Endodermal cell (in vitro differentiated cells): ENCODE data around the gene GNPDA2. TPM values are rescaled to one million over a fixed set of nuclear protein-coding genes. Genes with fewer than 3 reads are reported as not detected.

Experiments used
- DNase-seq: peaks from one replicate; pipeline ENCODE4 v3.0.0-alpha.2; 2017
- H3K27ac ChIP-seq: 2 replicates; pipeline ENCODE4 v1.5.1; 2013; ENCODE audit warnings: mild to moderate bottlenecking, low read depth, low read length, moderate library complexity
- H3K27me3 ChIP-seq: 2 replicates; pipeline ENCODE4 v1.6.1; 2013; ENCODE audit warnings: mild to moderate bottlenecking, low read length, moderate library complexity; ENCODE audit not compliant: insufficient read depth, control insufficient read depth, poor library complexity, severe bottlenecking
- H3K36me3 ChIP-seq: 2 replicates; pipeline ENCODE4 v1.7.0; 2013; ENCODE audit warnings: mild to moderate bottlenecking, low read length, moderate library complexity; ENCODE audit not compliant: control insufficient read depth, insufficient read depth
- H3K4me1 ChIP-seq: one replicate; pipeline ENCODE4 v1.7.0; 2013; ENCODE audit warnings: low read length; ENCODE audit not compliant: control insufficient read depth, insufficient read depth
- H3K4me3 ChIP-seq: 2 replicates; pipeline ENCODE4 v1.5.1; 2013; ENCODE audit warnings: mild to moderate bottlenecking, low read length, moderate library complexity
- H3K9ac ChIP-seq: 2 replicates; pipeline ENCODE4 v1.6.1; 2013; ENCODE audit warnings: mild to moderate bottlenecking, low read length, moderate library complexity; ENCODE audit not compliant: poor library complexity, severe bottlenecking; ENCODE audit errors: extremely low read depth
- H3K9me3 ChIP-seq: 2 replicates; pipeline ENCODE4 v1.6.1; 2013; ENCODE audit warnings: mild to moderate bottlenecking, low read length, moderate library complexity; ENCODE audit not compliant: control insufficient read depth
- H3K27ac Mint-ChIP-seq: 2 replicates; pipeline ENCODE4 v1.8.0; 2020; ENCODE audit warnings: mixed read lengths
- H3K27me3 Mint-ChIP-seq: 2 replicates; pipeline ENCODE4 v1.8.0; 2021; ENCODE audit warnings: mild to moderate bottlenecking, mixed read lengths; ENCODE audit not compliant: insufficient read depth
- H3K36me3 Mint-ChIP-seq: 2 replicates; pipeline ENCODE4 v1.8.0; 2020; ENCODE audit warnings: low read depth, mixed read lengths
- H3K4me1 Mint-ChIP-seq: 2 replicates; pipeline ENCODE4 v1.8.0; 2020; ENCODE audit warnings: mixed read lengths
- H3K4me3 Mint-ChIP-seq: 2 replicates; pipeline ENCODE4 v1.8.0; 2020; ENCODE audit warnings: mild to moderate bottlenecking, moderate library complexity, mixed read lengths
- H3K9me3 Mint-ChIP-seq: 2 replicates; pipeline ENCODE4 v1.8.0; 2020; ENCODE audit warnings: mild to moderate bottlenecking, mixed read lengths
- WGBS, 2 experiments: methylation state at CpG; one replicate each; pipeline versions ENCODE4 v1.1.5 to v1.1.7; 2013; ENCODE audit warnings: missing lambda C conversion rate in 2 of 2, mixed read lengths in 1 of 2; ENCODE audit not compliant: insufficient coverage in 1 of 2, insufficient read length in 1 of 2; 5-methylcytosine and 5-hydroxymethylcytosine counted together
- total RNA-seq, 2 donors: library from RNA; stranded (reverse); fragmentation: NEBNext Ultra II Directional in 1 of 2; extraction: Animal tissue kit (Norgen Biotek cat#: 25700) in 1 of 2; gene quantifications; 2 replicates in 1 of 2; 3 replicates in 1 of 2; pipeline ENCODE4 v1.2.1, GENCODE V29; 2021
- TF ChIP-seq, protein P1 (sequence below): fragments of 200-600 bp; sonication (generic); conservative IDR thresholded peaks from 2 replicates; pipeline ENCODE4 v1.5.0; 2021; ENCODE audit warnings: antibody characterized with exemption, mild to moderate bottlenecking

GNPDA2 gene
- total RNA-seq, 2 donors from 2014 or later, result 7.2 to 10.2 TPM

DNA sequence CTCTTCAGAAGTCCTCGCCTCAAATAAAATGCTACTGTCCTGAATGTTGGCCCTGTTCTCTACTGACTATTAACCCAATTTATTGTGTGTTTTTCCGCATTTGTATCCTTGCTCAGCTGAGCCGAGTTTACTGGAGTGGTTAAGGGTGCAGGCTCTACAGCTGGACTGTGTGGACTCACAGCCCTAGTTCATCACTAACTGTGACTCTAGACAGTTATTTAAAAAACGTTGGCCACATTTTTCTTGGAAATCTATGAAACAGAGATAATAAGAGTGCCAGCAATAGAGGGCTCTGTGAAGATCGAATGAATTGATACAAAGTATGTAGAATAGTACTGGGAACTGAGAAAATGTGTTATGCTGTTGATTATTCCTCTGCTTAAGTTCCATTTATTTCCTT lies 51.0 kb downstream of the GNPDA2 start:
- Histone ChIP-seq H3K4me3 (no peak overlapping the region), H3K9ac (no peak overlapping the region), H3K27me3 (peaks cover 35% of the 10 kb centered on the region), H3K9me3 (no peaks in the 10 kb centered on the region), H3K4me1 (no peaks in the 10 kb centered on the region), H3K27ac (no peak overlapping the region), H3K36me3 (no peaks in the 10 kb centered on the region)
- H3K27me3 Mint-ChIP-seq, result peaks cover 27% of the 10 kb centered on the region
- no peak overlapping the region for H3K27ac Mint-ChIP-seq
- no peak for DNase-seq
- H3K36me3 Mint-ChIP-seq, result no peaks in the 10 kb centered on the region
- no peaks in the 10 kb centered on the region for H3K9me3 Mint-ChIP-seq
- peaks cover 9% of the 10 kb centered on the region for H3K4me1 Mint-ChIP-seq
- H3K4me3 Mint-ChIP-seq, result no peak overlapping the region
- 77 to 78% methylated on average over 4 to 5 of the region's 5 CpGs for WGBS, 2 experiments
- TF ChIP-seq, protein P1, sequence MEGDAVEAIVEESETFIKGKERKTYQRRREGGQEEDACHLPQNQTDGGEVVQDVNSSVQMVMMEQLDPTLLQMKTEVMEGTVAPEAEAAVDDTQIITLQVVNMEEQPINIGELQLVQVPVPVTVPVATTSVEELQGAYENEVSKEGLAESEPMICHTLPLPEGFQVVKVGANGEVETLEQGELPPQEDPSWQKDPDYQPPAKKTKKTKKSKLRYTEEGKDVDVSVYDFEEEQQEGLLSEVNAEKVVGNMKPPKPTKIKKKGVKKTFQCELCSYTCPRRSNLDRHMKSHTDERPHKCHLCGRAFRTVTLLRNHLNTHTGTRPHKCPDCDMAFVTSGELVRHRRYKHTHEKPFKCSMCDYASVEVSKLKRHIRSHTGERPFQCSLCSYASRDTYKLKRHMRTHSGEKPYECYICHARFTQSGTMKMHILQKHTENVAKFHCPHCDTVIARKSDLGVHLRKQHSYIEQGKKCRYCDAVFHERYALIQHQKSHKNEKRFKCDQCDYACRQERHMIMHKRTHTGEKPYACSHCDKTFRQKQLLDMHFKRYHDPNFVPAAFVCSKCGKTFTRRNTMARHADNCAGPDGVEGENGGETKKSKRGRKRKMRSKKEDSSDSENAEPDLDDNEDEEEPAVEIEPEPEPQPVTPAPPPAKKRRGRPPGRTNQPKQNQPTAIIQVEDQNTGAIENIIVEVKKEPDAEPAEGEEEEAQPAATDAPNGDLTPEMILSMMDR, result no peak

GRCh38 chr4:44674471-44674870 lies 51.9 kb downstream of the GNPDA2 start:
- Histone ChIP-seq H3K9ac (no peak overlapping the region), H3K27me3 (peaks cover 40% of the 10 kb centered on the region), H3K4me1 (no peaks in the 10 kb centered on the region), H3K4me3 (no peak overlapping the region), H3K36me3 (no peaks in the 10 kb centered on the region), H3K9me3 (no peaks in the 10 kb centered on the region), H3K27ac (no peak overlapping the region)
- Mint-ChIP-seq H3K9me3 (no peaks in the 10 kb centered on the region), H3K4me3 (no peak overlapping the region), H3K27ac (no peak overlapping the region), H3K4me1 (peaks cover 5% of the 10 kb centered on the region), H3K27me3 (peaks cover 32% of the 10 kb centered on the region), H3K36me3 (no peaks in the 10 kb centered on the region)
- TF ChIP-seq, protein P1, result no peak
- DNase-seq, result no peak
- no CpG with 5 or more reads among the region's 1 CpG for WGBS, 2 experiments

- peaks cover 38% of the 10 kb centered on the region for H3K27me3 Mint-ChIP-seq
Measured at GRCh38 chr4:44671636-44672035, 54.7 kb downstream of the GNPDA2 start.

More at GRCh38 chr4:44671636-44672035, 54.7 kb downstream of the GNPDA2 start:
- no peaks in the 10 kb centered on the region for H3K36me3 ChIP-seq
- no peaks in the 10 kb centered on the region for H3K36me3 Mint-ChIP-seq
- TF ChIP-seq, protein P1, result no peak
- H3K4me3 ChIP-seq, result no peak overlapping the region
- H3K4me3 Mint-ChIP-seq, result no peak overlapping the region
- no peak for DNase-seq
- H3K9ac ChIP-seq, result no peak overlapping the region
- no peaks in the 10 kb centered on the region for H3K9me3 Mint-ChIP-seq
- no peak overlapping the region for H3K27ac Mint-ChIP-seq
- no peaks in the 10 kb centered on the region for H3K4me1 ChIP-seq
- WGBS, 2 experiments, result 85 to 88% methylated on average over 3 of the region's 3 CpGs
- H3K9me3 ChIP-seq, result no peaks in the 10 kb centered on the region
- no peaks in the 10 kb centered on the region for H3K4me1 Mint-ChIP-seq
- no peak overlapping the region for H3K27ac ChIP-seq
- H3K27me3 ChIP-seq, result peaks cover 59% of the 10 kb centered on the region
